Measurements from ENCODE around the gene SEMA4B. TPM values are rescaled to one million over a fixed set of nuclear protein-coding genes. Genes with fewer than 3 reads are reported as not detected.

SEMA4B gene
- total and polyA plus RNA-seq, 2 of the 8 experiments (the other 6 are each of a cell fraction or from before 2014, with no cell fraction given), result 42.7 to 43.0 TPM

GRCh38 chr15:90173372-90173771 lies 27.8 kb upstream of the SEMA4B start:
- H2BK120ac ChIP-seq (replicated peaks; ENCODE audit: low read depth, low read length), result no peak overlapping the region
- no peak overlapping the region for H3K14ac ChIP-seq (ENCODE audit: insufficient read length)
- H2BK20ac ChIP-seq (ENCODE audit: low read length), result 0 out of 2 replicates have a peak overlapping the region, but pooled peaks have one; percentile 43
- FAIRE-seq (no peak), DNase-seq (ENCODE audit: low read depth in 1 of 2, low spot score in 2 of 2) (no peak)
- no peak overlapping the region for H4K5ac ChIP-seq (ENCODE audit: insufficient read length, low read depth, low read length)
- H3K56ac ChIP-seq (replicated peaks; ENCODE audit: insufficient read length, low read depth, low read length), result no peak overlapping the region
- H3K4me2 ChIP-seq (ENCODE audit: insufficient read depth in 1 of 2, low read depth in 2 of 2, low read length in 2 of 2), result no peak overlapping the region
- POLR2A ChIA-PET (ENCODE audit: partially characterized antibody), result interaction anchor here (1.8 to 2.0 kb wide), 2 partner anchors 9 to 28 kb away, joined by 5 to 8 read pairs; partner anchors contain the start of gene SEMA4B
- H3K4ac ChIP-seq (replicated peaks; ENCODE audit: insufficient read length, low read depth, low read length), result no peak overlapping the region
- H4K8ac ChIP-seq (ENCODE audit: extremely low read depth, insufficient read depth, low read length), result no peak overlapping the region
- H3K4me1 ChIP-seq (replicated peaks in 1 of 4; ENCODE audit: control insufficient read depth in 3 of 4, insufficient read depth in 4 of 4, low read length in 3 of 4), result peaks cover 5 to 14% (median 9%) of the 10 kb centered on the region in 4 experiments; a peak in 6 of 7 replicates
- H3K9me3 ChIP-seq (ENCODE audit: insufficient read depth in 2 of 2, low read depth in 1 of 2, low read length in 1 of 2), result no peaks in the 10 kb centered on the region
- H4K91ac ChIP-seq (replicated peaks; ENCODE audit: insufficient read length, low read length), result peak overlapping the region; percentile 65
- WGBS, 2 experiments (ENCODE audit: extremely low coverage in 1 of 2, insufficient coverage in 1 of 2, insufficient read length in 1 of 2, insufficient replicate concordance in 2 of 2, low coverage in 1 of 2, low lambda C conversion rate in 2 of 2, missing lambda C conversion rate in 1 of 2), result 88% methylated on average over 7 of the region's 7 CpGs; no CpG with 5 or more reads in 1 of the 2 experiments
- H3K79me1 ChIP-seq (ENCODE audit: low read depth, low read length), result no peaks in the 10 kb centered on the region
- 0 out of 2 replicates have a peak overlapping the region, but pooled peaks have one; percentile 44 for H2BK12ac ChIP-seq (ENCODE audit: low read depth, low read length)
- H2BK15ac ChIP-seq (ENCODE audit: low read length), result no peak overlapping the region
- no peaks in the 10 kb centered on the region for H3K79me2 ChIP-seq (ENCODE audit: control insufficient read depth in 1 of 2, insufficient read depth in 2 of 2, low read length in 2 of 2)
- CTCF ChIA-PET (ENCODE audit: partially characterized antibody), result interaction anchor here (1.3 to 2.6 kb wide), 2 partner anchors 31 to 45 kb away, joined by 5 to 10 read pairs; no protein-coding TSS in a partner anchor
- no peak overlapping the region for H3K23ac ChIP-seq (ENCODE audit: insufficient read length)
- no peak for TF ChIP-seq SP4 (IDR thresholded peaks at IDR 0.05; ENCODE audit: low read length)
- H3K23me2 ChIP-seq (ENCODE audit: low read depth, low read length), result no peaks in the 10 kb centered on the region
- H4K20me1 ChIP-seq (replicated peaks in 1 of 2; ENCODE audit: control insufficient read depth in 1 of 2, insufficient read depth in 2 of 2, low read length in 2 of 2), result no peaks in the 10 kb centered on the region
- H2AK5ac ChIP-seq (ENCODE audit: low read depth, low read length), result no peak overlapping the region
- H2BK5ac ChIP-seq (ENCODE audit: low read depth, low read length), result no peak overlapping the region
- no peak overlapping the region for H3K18ac ChIP-seq (ENCODE audit: extremely low read depth, low read length)
- H3K27ac ChIP-seq (ENCODE audit: low read depth, low read length), result no peak overlapping the region
- H3K4me3 ChIP-seq (ENCODE audit: extremely low read depth in 1 of 4, insufficient read depth in 2 of 4, low read depth in 3 of 4, low read length in 4 of 4), result no peak overlapping the region
- no peak overlapping the region for H3K9ac ChIP-seq (replicated peaks in 1 of 4; ENCODE audit: extremely low read depth in 1 of 4, low read depth in 3 of 4, low read length in 3 of 4)
- no peak overlapping the region for H2AFZ ChIP-seq (ENCODE audit: low read length)
- no peaks in the 10 kb centered on the region for H3K27me3 ChIP-seq (replicated peaks in 1 of 4; ENCODE audit: control insufficient read depth in 3 of 4, extremely low read depth in 1 of 4, insufficient read depth in 3 of 4, low read length in 3 of 4)
- H3K36me3 ChIP-seq (ENCODE audit: control insufficient read depth in 2 of 4, insufficient read depth in 4 of 4, low read length in 3 of 4), result no peaks in the 10 kb centered on the region
